OCI-LY1 (cell line): ENCODE results near the gene FAM151B.

Experiments
- CTCF ChIP-seq: fragments of 200-600 bp; sonication (generic), shearing (Covaris generic); IDR thresholded peaks from 2 replicates; pipeline ENCODE4 v1.5.1; 2017; ENCODE audit warnings: mild to moderate bottlenecking, antibody characterized with exemption, low read length, moderate library complexity, mixed read lengths
- EZH2 ChIP-seq: fragments of 200-600 bp; sonication (generic), shearing (Covaris generic); IDR thresholded peaks from 2 replicates; pipeline ENCODE4 v1.8.0; 2017; ENCODE audit warnings: borderline replicate concordance, mixed run types, mild to moderate bottlenecking, antibody characterized with exemption, low read length, moderate library complexity, mixed read lengths

GRCh38 chr5:80508844-80509243, 20.9 kb downstream of the FAM151B start:
- TF ChIP-seq CTCF (no peak), EZH2 (no peak)
